Measurements from ENCODE around the gene POLE.

Gene POLE

DNA sequence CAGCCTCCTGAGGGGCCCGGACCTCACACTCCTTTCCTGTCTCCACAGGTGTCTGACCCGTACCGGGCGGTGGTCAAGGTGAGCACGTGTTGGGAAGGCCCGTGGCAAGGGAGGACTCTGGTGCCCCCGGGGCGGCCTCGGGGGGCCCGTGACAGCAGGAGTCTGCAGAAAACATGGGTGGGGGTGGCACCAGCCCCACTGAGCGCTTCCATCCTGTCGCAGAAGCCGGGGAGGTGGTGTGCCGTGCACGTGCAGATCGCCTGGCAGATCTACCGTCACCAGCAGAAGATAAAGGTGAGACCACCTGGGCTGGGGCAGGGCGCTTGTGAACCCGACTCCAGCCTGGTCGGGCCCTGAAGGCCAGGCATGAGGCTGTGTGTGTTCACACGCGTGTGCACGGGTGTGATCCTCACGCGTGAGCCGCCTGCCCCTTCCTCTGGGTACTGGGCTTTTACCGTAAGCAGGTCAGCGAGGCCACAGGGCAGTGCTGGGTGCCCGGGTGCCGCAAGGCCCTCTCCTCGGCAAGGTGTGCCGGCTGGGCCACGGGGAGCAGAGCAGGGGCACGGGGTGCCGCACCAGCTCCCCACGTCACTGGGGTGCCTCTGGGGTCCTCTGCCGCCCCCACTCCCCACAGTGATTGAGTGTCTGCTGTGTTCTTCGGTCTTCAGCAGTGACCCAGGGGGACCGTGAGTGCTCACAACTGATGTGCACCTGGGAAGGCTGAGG is 112.7 kb downstream of the POLE start:
- no peak for DNase-seq

All from NCI-H187 treated with DMSO at 0.1 percent for 48 hours (cell line).